Head of caudate nucleus (tissue), 42 donors: ENCODE results near the gene TOR1AIP1.

Source experiments
- DNase-seq, 42 donors: peaks; one replicate each; pipeline versions ENCODE4 v3.0.0 to v3.0.0-alpha.2; 2020 to 2021; ENCODE audit warnings: mixed read lengths in 7 of 42
- intact Hi-C: fragments of 100-400 bp; cut with DNase I; formaldehyde crosslinking; loops from one replicate; pipeline ENCODE4 v1.15.0; 2022

The TOR1AIP1 gene

GRCh38 chr1:179966551-179966950 is 84.5 kb downstream of the TOR1AIP1 start:
- no peak for DNase-seq
- intact Hi-C loops = no loop called here

- DNase-seq = no peak
- intact Hi-C loops = no loop called here
Measured at GRCh38 chr1:179968284-179968993, 86.4 kb downstream of the TOR1AIP1 start.

GRCh38 chr1:179968994-179969919 is 87.2 kb downstream of the TOR1AIP1 start:
- intact Hi-C loops = no loop called here
- DNase-seq = no peak
